Epithelial cell of esophagus (primary cell): ENCODE data around the gene MAFF.

Experiments used
- DNase-seq: peaks from one replicate; pipeline ENCODE4 v3.0.0; 2010; ENCODE audit warnings: low read depth
- H3K4me3 ChIP-seq: 2 replicates; pipeline ENCODE4 v1.5.1; 2011; ENCODE audit warnings: mild to moderate bottlenecking, low read length, control low read depth
- TF ChIP-seq, protein P1 (sequence below): IDR thresholded peaks from 2 replicates; pipeline ENCODE4 v1.5.1; 2011; ENCODE audit warnings: low read depth, mild to moderate bottlenecking, low read length, control low read depth, inconsistent platforms; ENCODE audit not compliant: insufficient read depth; ENCODE audit errors: missing control alignments

Gene MAFF

DNA sequence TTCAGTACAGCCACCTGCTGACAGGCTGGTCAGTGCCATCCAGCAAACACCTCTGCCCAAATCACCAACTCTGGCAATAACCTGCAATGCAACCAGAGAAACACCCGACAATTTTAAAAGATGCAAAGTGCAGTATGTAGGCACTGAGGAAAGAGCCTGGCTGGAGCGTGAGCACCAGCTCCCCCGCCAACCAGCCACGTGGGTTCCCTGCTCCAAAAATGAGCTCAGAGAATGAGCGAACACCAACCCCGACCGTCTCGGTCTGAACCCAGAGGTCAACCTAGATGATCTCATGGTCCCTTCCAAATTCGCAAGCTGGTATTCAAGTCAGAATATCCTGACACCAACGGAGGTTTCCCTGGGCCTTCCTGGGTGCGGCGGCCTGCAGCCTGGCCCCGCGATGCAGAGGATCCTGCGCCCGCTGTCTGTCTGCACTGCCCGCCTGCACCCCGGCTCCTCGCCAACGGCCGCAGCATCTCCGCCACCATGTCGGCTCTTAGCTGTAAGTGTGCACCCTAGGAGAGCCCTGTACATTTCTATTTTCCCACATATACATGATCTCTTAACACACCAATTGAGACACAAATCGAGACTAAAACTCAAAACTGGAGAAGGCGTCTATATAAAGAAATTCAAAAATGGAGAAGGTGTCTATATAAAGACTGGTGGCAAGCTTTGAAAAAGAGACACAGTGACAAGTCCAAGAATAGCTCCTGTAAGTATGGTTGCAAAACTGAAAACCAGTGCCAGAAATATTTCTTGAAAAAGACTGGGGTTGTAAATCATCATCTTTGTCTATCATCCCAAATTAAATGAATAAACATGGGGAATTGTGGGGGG, 48.2 kb downstream of the MAFF start:
- no peak overlapping the region for H3K4me3 ChIP-seq
- TF ChIP-seq, protein P1, sequence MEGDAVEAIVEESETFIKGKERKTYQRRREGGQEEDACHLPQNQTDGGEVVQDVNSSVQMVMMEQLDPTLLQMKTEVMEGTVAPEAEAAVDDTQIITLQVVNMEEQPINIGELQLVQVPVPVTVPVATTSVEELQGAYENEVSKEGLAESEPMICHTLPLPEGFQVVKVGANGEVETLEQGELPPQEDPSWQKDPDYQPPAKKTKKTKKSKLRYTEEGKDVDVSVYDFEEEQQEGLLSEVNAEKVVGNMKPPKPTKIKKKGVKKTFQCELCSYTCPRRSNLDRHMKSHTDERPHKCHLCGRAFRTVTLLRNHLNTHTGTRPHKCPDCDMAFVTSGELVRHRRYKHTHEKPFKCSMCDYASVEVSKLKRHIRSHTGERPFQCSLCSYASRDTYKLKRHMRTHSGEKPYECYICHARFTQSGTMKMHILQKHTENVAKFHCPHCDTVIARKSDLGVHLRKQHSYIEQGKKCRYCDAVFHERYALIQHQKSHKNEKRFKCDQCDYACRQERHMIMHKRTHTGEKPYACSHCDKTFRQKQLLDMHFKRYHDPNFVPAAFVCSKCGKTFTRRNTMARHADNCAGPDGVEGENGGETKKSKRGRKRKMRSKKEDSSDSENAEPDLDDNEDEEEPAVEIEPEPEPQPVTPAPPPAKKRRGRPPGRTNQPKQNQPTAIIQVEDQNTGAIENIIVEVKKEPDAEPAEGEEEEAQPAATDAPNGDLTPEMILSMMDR, result no peak
- no peak for DNase-seq

DNA sequence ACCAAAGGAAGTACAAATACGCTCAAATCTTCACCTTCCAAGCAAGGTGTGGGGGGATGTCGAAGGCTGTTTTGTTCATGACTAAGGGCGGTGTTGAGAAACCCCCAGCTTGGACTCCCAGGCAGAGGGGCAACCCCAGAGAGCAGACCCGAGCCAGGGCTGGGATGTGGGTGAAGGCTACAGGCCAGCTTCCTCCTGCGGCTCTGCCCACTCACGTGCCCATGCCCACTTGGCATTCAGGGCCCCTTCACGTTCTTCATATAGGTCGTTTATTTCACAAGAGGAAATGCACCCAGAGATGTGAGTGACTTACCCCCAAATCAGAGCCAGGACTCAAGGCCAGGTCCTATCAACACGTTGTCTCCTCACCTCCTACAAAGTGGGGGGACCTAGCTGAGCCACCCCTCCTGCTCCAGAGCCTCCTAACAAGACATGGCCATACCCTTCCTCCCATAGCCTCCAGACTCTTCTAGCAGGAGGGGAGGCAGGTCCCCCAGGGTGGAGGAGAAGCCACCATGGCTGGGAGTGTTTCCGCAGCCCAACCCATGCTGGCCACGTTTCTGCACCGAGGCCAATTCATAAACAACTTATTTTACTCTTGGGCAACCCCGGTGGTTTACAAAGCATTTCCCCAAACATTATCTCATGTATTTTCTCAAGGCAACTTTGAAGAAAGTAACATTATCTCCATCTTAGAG, 49.0 kb downstream of the MAFF start:
- no peak overlapping the region for H3K4me3 ChIP-seq
- TF ChIP-seq, protein P1, result no peak
- DNase-seq, result no peak

DNA sequence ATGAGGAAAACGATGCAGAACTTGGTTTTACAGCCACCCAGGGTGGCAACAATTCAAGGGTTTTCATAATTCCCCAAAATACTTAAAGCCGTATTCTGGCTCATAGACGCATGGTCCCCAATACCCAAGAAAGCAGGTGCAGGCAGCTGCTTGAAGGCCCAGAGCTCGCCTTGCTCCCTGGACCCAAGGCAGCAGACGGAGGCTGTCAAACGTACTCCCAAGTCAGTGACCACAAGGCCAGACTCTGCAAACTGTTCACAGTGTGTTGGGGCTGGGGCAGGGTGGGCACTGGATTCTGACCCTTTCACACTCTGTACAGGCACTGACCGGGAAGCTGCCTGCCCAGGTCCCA, 49.5 kb downstream of the MAFF start:
- TF ChIP-seq, protein P1, result no peak
- DNase-seq, result no peak
- no peak overlapping the region for H3K4me3 ChIP-seq

DNA sequence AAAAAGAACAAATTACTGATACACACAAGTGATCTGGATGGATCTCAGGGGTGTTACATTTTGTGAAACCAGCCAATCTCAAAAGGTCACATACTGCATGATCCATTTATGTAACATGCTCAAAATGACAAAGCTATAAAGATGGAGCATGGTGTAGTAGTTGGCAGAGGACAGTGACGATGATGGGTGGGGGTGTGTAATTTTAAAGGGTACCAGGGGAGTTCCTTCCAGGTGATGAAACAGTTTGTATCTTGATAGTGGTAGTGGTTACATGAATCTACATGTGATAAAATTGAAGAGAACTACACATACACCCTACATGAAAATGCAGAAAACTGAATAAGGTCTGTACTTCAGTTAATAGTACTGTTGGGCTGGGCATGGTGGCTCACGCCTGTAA, 53.9 kb downstream of the MAFF start:
- TF ChIP-seq, protein P1, result no peak
- DNase-seq, result no peak
- H3K4me3 ChIP-seq, result no peak overlapping the region

DNA sequence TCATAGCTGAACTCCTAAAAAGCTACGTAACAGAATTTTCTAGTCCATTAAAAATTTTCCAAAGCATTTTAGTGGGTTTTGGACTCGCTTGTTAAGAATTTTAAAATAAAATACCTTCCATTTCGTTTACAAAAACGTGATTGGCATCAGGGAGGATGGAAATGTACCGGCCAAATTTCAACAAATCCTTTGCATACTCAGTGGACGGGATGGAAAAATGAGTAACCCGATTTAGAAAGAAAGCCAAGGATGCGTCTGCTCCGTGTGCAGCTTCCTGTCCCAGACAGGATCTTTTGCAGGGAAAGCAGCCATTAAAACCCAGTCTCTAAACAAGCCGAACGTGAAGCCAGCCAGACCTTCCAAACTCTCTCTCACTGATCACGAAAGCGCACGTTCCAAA, 55.4 kb downstream of the MAFF start:
- no peak for DNase-seq
- no peak overlapping the region for H3K4me3 ChIP-seq
- TF ChIP-seq, protein P1, result no peak

DNA sequence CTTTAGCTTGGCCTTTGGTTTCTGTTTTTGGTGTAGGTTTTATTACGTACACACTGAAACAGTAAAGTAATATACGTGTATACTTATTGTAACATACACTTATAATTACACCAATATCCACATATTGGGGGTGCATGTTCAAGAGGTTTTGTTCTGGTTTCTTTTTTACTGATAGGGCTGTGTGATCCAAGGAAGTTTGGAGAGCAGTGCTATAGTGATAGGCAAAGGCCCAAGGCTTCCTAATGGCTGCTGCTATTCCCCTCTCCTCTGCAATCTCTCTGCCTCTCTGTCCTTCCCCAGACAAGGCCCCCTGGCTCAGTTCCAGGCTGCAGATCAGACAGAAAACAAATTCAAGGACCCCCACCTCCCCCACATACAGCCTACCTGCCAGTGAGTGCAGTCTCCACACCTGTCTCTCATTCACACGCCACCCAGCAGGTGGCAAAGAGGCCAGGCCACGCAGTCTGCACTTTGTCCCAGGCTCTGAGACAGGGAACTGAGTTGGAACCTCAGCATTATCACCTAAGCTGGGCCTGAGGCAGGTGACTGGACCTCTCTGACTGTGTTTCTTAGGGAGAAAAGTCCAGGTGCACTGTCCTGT, 56.0 kb downstream of the MAFF start:
- no peak overlapping the region for H3K4me3 ChIP-seq
- DNase-seq, result no peak
- TF ChIP-seq, protein P1, result no peak
